Measurements from ENCODE around the gene SPON2.

The SPON2 gene

GRCh38 chr4:1172971-1173757 lies 781 bp upstream of the SPON2 start:
- peak; percentile 91 for DNase-seq (ENCODE audit: low spot score)

- no peak for DNase-seq (ENCODE audit: low spot score)
These were observed 814 bp downstream of the SPON2 start for GRCh38 chr4:1171311-1172227.

DNA sequence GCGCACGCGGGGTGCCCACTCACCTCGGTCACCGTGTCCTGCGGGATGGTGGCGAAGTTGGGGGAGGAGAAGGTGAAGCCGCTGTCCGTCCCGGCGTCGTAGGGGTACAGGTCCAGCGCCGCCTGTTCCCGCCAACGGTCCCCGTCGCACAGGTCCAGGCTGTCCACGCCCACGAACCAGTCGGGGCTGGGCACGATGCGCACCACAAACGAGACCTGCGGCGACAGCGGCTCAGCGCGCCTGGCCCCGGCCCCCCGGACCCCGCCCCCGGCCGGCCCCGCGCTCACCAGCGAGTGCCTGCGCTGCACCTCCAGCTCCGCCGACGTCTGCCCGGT lies 1.4 kb downstream of the SPON2 start:
- DNase-seq (ENCODE audit: low spot score): no peak

DNA sequence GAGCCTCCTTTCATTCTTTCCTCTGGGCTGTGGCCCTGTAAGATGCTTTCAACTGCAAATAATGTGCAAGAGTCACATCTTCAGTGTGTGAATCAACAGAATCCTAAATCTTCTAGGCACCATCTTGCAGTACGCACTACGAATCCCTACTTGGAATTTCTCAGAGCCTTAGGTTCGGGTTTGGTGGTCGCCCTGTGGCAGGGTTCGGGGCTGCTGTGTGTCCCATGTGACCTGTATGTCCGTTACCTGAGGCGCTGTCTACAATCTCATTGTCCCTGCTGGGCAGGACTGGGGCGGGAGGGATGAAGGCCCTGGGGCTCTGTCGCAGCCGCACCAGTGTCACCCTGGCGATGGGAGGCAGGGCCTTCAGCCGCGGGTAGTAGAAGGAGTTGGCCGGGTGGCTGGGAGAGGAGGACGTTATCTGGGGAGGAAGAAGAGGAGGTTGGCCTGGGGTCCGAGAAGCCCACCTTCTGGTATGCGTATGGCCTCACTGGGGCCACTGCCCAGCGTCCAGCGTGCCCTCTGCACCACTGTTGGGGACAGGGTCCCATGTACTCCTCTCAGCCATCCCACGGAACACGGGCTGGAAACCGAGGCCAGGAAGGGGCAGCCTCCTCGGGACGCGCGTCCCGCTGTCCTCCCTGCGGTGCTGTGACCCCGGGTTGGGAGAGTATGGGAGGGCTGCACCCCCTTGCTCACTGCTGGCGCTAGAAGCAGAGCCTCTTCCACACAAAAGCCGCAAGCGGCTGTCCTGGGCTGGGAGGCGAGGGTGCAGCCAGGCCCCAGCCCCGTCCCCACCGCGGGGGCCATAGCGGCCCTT lies 2.0 kb downstream of the SPON2 start:
- DNase-seq (ENCODE audit: low spot score): no peak

GRCh38 chr4:1169691-1170096 lies 2.7 kb downstream of the SPON2 start:
- DNase-seq (ENCODE audit: low spot score): no peak

DNA sequence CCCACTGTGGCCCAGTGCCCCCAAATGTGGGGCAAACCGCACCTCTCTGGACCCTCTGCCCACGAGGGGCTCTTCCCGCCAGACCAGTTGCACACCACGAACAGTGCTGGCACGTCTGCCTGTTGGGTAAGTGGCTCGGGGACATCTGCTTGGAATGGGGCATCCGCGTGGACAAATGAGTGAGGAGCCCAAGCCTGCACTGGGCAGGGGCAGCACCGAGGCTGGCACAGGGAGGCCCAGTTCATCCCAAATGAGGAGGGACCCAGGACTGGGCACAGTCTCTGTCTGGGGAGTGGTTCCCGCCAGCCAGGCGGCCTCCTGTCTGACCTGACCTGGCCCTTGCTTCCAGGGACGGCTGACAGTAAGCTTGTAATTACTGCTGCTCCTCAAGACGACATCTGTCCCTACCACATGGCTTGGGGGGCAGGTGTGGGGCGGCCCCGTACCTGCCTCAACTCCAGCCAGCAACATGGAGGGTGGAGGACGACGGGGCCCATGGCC lies 3.2 kb downstream of the SPON2 start:
- no peak for DNase-seq (ENCODE audit: low spot score)

- no peak for DNase-seq (ENCODE audit: low spot score)
These were observed 3.9 kb downstream of the SPON2 start for GRCh38 chr4:1168191-1169101.

- peak; percentile 79 for DNase-seq (ENCODE audit: low spot score)
These were observed 5.0 kb downstream of the SPON2 start for GRCh38 chr4:1167244-1167949.

DNA sequence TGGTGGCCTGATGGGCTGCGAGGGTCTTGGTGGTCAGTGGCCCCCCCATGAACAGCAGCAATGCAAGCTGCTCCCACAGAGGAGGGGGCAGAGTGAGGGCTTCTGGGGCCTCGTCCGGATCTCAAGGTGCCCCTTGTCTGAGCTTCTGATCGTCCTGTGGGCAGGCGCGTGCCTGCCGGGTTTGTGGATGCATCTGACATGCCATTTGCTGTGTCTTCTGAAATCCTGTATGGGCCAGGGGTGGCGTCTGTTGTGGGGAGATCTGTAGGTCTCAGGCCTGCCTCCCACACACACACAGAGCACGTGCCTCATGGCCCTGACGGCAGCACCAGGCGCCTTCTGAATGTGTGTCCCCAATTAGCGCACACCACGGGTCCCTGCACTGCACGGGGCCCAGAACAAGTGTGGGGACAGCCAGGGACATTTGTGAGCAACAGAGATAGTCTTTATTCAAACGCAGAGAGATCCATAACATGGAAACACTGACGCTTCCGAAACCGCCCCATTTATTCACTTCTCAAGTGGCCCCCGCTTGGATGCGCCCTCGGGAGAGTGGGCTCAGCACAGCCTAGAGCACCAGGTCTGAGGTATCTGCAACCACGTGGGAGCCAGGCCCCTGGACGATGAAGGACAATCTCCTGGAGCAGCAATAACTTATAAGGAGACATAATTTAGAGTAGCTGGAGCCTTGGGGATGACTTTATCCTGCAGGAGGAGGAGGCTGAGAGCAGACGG lies 5.7 kb downstream of the SPON2 start:
- DNase-seq (ENCODE audit: low spot score): no peak

DNA sequence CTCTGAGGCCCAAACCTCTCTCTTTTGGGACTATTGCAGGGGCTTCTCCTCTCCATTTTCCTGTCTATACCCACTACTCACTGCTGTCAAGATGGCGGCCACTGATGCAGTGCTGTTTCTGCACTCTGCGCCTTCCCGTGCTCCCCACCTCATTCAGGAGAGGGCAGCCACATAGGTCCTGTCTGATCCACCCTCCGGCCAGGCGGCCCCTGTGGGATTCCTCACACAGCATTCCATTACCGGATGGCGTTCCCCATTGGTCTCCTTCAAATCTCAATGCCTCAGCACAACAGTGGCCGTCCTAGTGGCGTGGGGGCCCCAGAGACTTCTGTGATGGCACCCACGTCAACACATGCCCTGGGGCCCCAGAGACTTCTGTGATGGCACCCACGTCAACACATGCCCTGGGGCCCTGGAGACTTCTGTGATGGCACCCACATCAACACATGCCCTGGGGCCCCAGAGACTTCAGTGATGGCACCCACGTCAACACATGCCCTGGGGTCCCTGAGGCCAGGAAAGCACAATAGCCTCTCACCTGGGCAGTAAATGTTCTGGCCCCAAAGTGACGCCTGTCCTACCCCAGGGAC lies 7.3 kb downstream of the SPON2 start:
- DNase-seq (ENCODE audit: low spot score): no peak

- no peak for DNase-seq (ENCODE audit: low spot score)
These were observed 7.9 kb downstream of the SPON2 start for GRCh38 chr4:1164444-1164843.

GRCh38 chr4:1164040-1164439 lies 8.3 kb downstream of the SPON2 start:
- DNase-seq (ENCODE audit: low spot score): no peak

GRCh38 chr4:1160351-1160750 lies 12.0 kb downstream of the SPON2 start:
- DNase-seq (ENCODE audit: low spot score): no peak

- DNase-seq (ENCODE audit: low spot score): no peak
These were observed 16.3 kb downstream of the SPON2 start for GRCh38 chr4:1156069-1156468.

- DNase-seq (ENCODE audit: low spot score): no peak
These were observed 17.1 kb downstream of the SPON2 start for GRCh38 chr4:1155314-1155713.

- DNase-seq (ENCODE audit: low spot score): no peak
These were observed 17.7 kb downstream of the SPON2 start for GRCh38 chr4:1154523-1155182.

DNA sequence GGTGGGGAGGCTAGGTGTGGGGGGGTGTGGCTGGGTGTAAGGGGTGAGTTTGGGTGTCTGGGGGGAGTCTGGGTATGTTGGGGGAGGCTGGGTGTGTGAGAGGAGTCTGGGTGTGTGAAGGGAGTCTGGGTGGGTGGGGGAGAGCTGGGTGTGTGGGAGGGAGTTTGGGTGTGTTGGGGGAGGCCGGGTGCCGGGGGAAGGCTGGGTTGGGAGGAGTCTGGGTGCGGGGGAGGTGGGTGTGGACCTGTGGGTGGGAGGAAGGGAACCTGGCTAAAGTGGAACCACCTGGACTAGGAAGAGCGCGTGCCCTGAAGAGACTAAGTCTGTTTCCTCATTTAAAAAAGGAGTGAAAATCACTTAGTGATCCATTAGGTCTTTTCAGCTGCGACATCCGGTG lies 18.3 kb downstream of the SPON2 start:
- no peak for DNase-seq (ENCODE audit: low spot score)

DNA sequence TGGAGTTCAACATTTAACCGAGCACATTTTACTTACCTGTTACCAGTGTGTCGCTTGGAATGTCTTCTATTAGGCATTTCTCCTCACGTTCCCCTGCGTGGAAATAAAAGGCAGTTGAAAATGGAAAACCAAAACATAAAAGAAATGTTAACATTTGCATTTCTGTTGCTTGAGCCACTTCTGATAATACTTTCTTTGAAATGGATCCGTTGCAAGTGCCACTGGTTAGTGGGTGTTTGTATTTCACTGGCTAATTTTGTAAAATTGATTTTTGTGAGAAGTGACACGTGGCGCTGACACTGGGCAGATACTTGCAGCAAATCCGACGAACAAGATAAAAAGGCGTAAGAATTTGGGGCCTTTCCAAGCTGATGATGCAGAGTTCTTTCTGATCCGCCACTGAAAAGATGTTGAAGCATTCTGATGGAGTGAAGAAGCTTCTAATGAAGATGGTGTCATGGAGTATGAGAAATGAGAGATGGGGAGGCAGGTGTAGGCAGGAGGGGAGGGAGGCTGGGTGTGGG lies 18.8 kb downstream of the SPON2 start:
- DNase-seq (ENCODE audit: low spot score): no peak

DNA sequence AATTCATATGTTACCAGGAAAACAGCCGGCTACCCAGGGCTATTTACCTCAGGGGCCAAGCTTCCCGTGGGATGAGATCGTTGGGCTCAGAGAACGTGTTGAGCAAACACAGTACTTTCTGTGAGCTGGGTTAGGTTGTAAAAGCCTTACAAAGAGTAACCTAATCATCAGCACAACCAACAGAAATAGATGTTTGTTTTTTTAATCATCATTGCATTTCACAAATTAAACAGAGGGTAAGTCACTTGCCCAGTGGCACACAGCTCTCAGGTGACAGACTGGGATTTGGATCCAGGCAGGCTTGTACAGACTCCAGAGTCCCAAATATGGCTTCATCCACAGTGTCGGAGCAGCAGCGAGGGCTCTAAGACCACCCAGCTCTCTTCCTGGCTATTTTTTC lies 20.1 kb downstream of the SPON2 start:
- DNase-seq (ENCODE audit: low spot score): no peak

Measured in HuH-7 (cell line).